ACC112 (cell line): Measurements from ENCODE around the gene SHKBP1.

Experiments
- H2AFZ ChIP-seq: fragments of 200-600 bp; sonication (generic); one replicate; pipeline ENCODE4 v1.6.0; 2017; ENCODE audit warnings: antibody characterized with exemption, low read length; ENCODE audit not compliant: unreplicated experiment
- H3K27ac ChIP-seq: fragments of 200-600 bp; sonication (generic); 2 replicates; pipeline ENCODE4 v1.5.1; 2014; ENCODE audit warnings: low read depth, mild to moderate bottlenecking, antibody characterized with exemption, low read length, moderate library complexity
- H3K27me3 ChIP-seq: fragments of 200-600 bp; sonication (generic); 2 replicates; pipeline ENCODE4 v1.6.1; 2014; ENCODE audit warnings: mild to moderate bottlenecking, antibody characterized with exemption, low read length, moderate library complexity, mixed read lengths; ENCODE audit not compliant: insufficient read depth
- H3K36me3 ChIP-seq: fragments of 200-600 bp; sonication (generic); 2 replicates; pipeline ENCODE4 v1.6.1; 2016; ENCODE audit warnings: mild to moderate bottlenecking, antibody characterized with exemption, low read length, moderate library complexity, mixed read lengths; ENCODE audit not compliant: insufficient read depth
- H3K4me1 ChIP-seq: fragments of 200-600 bp; sonication (generic); one replicate; pipeline ENCODE4 v1.6.1; 2016; ENCODE audit warnings: low read length, mixed read lengths; ENCODE audit not compliant: insufficient read depth, unreplicated experiment, control insufficient read depth
- H3K4me3 ChIP-seq: fragments of 200-600 bp; sonication (generic); 2 replicates; pipeline ENCODE4 v1.5.1; 2014; ENCODE audit warnings: mild to moderate bottlenecking, low read depth, low read length
- H3K79me2 ChIP-seq: fragments of 200-600 bp; sonication (generic); one replicate; pipeline ENCODE4 v1.6.0; 2016; ENCODE audit warnings: low read length; ENCODE audit not compliant: control insufficient read depth, unreplicated experiment, insufficient read depth

Gene SHKBP1

DNA sequence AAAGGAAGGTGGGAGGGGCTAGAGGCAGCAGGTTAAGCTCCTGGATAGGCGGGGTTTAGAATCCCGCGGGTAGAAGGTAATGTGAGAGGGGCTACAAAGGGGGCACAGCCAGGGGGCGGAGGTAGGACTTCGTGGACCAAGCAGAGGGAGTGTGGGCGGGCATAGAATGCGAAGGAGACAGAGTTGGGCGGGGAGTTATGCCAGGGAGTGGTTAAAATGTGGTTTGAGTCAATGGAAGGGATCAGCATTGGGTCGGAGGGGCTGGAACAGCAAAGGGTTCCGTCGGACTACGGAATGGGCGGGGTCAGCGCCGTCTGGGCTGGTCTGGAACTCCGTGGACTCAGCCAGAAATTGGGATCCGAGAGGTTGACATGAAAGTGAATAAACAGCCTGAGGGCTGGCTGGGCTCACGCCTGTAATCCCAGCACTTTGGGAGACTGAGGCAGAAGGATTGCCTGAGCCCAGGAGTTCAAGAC lies 27.5 kb downstream of the SHKBP1 start:
- peaks cover 5% of the 10 kb centered on the region; the same call in 1 of the 2 replicates for H3K27me3 ChIP-seq
- H3K79me2 ChIP-seq: no peaks in the 10 kb centered on the region
- H2AFZ ChIP-seq: no peak overlapping the region
- peak overlapping the region; percentile 74; the same call in 1 of the 2 replicates for H3K4me3 ChIP-seq
- peaks cover 8% of the 10 kb centered on the region for H3K4me1 ChIP-seq
- H3K27ac ChIP-seq: no peak overlapping the region
- no peaks in the 10 kb centered on the region for H3K36me3 ChIP-seq

DNA sequence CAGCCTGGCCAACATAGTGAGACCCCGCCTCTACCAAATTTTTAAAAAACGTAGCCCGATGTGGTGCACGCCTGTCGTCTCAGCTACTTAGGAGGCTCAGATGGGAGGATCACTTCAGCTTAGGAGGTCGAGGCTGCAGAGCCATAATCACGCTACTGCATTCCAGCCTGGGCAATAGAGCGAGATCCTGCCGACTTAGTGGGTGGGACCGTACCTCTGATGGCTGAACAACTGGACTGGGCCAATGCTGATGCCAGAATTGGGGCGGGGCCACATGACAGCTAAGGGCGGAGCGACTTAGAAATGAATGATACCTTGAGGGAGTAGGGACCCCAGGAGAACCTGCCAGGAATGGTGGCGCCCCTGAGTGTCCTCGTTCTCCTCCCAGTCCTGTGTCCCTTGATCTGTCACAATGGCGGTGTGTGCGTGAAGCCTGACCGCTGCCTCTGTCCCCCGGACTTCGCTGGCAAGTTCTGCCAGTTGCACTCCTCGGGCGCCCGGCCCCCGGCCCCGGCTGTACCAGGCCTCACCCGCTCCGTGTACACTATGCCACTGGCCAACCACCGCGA lies 28.1 kb downstream of the SHKBP1 start:
- H2AFZ ChIP-seq: no peak overlapping the region
- H3K79me2 ChIP-seq: no peaks in the 10 kb centered on the region
- peaks cover 5% of the 10 kb centered on the region; the same call in 1 of the 2 replicates for H3K27me3 ChIP-seq
- peaks cover 8% of the 10 kb centered on the region for H3K4me1 ChIP-seq
- H3K27ac ChIP-seq: no peak overlapping the region
- H3K4me3 ChIP-seq: peak overlapping the region; percentile 55
- H3K36me3 ChIP-seq: no peaks in the 10 kb centered on the region

DNA sequence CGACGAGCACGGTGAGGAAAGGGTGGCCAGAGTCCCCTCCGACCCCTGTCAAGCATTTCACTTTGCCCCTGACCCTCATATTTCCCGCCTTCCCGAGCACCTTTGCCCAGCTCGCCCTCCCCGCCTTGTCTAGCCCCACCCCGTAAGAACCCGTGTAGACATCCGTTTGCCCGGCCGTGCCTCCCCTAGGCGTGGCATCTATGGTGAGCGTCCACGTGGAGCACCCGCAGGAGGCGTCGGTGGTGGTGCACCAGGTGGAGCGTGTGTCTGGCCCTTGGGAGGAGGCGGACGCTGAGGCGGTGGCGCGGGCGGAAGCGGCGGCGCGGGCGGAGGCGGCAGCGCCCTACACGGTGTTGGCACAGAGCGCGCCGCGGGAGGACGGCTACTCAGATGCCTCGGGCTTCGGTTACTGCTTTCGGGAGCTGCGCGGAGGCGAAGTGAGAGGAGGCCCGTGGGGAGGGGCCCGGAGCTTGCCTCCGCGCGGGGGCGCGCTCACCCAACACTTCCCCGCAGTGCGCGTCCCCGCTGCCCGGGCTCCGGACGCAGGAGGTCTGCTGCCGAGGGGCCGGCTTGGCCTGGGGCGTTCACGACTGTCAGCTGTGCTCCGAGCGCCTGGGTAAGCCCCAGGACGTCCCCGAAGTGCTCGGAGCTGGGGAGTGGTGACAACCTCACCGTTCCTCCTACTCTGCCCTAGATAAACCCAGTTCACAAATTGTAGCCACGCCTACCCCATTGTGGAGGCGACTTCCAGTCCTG lies 28.7 kb downstream of the SHKBP1 start:
- Histone ChIP-seq H2AFZ (no peak overlapping the region), H3K27me3 (peaks cover 5% of the 10 kb centered on the region; the same call in 1 of the 2 replicates), H3K79me2 (no peaks in the 10 kb centered on the region), H3K4me1 (peaks cover 8% of the 10 kb centered on the region), H3K27ac (no peak overlapping the region), H3K36me3 (no peaks in the 10 kb centered on the region), H3K4me3 (peak overlapping the region; percentile 55)

DNA sequence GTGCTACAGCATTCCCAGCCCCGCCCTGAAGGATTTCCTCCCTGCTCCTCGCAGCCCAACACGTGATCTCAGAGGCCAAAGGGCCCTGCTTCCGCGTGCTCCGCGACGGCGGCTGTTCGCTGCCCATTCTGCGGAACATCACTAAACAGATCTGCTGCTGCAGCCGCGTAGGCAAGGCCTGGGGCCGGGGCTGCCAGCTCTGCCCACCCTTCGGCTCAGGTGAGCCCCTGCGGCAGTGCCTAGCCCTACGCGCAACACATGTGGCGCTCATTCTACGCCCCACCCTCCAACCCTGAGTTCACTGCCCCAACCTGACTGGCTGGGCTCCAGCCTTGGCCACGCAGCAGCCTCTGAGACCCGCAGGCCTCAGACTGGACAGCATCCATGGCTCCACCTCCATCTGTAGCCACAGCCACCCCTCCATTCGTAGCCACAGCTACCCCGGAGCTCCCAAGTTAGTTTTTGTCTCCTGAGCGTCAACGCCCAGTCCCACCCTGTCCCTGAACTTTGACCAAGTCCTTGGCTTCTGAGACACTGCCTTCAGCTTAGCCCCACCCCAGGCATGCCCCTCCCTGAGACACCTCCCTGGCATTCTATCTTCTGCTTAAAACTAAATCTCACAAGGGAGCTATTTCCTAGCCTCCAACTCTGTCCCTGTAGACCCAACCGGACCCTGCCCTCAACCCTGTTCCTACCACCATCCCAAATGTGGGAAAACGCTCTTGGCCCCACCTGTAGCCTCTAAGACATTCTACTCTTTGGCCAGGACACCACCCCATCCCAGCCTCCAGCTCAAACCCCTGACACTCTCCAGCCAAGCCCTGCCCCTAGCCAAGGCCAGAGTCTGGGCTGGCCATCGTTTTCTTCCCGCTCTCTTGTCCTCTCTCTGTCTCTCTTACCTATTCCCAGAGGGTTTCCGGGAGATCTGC lies 30.9 kb downstream of the SHKBP1 start:
- Histone ChIP-seq H3K36me3 (no peaks in the 10 kb centered on the region), H2AFZ (no peak overlapping the region), H3K27me3 (no peaks in the 10 kb centered on the region), H3K4me1 (peaks cover 8% of the 10 kb centered on the region), H3K4me3 (no peak overlapping the region), H3K27ac (no peak overlapping the region), H3K79me2 (no peaks in the 10 kb centered on the region)

DNA sequence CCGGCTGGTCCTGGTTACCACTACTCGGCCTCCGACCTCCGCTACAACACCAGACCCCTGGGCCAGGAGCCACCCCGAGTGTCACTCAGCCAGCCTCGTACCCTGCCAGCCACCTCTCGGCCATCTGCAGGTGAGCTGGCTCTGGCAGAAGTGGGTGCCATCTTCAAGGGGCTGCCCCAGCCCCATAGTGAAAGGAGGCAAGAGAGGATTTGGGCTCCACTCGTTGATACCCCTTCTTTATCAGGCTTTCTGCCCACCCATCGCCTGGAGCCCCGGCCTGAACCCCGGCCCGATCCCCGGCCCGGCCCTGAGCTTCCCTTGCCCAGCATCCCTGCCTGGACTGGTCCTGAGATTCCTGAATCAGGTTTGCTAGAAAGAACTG lies 31.6 kb downstream of the SHKBP1 start:
- no peak overlapping the region for H2AFZ ChIP-seq

DNA sequence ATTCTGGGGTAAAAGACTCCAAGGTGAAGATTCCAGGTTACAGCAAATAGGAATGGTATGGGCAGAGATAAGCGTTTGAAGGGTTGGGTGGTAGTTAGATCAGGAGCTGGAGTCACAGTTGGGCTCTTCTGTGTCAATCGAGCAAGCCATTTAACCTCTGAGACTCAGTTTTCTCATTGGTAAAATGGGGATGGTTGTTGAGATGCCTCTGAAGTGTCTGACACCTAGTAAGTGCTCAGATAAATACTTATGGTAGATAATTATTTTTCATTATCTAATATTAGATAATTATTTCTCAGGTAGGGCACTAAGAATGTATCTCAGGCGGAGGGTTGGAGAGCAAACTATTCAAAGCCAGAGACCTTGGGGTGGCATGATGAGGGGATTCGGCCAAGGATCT lies 32.3 kb downstream of the SHKBP1 start:
- H3K36me3 ChIP-seq: no peaks in the 10 kb centered on the region
- no peaks in the 10 kb centered on the region for H3K4me1 ChIP-seq
- no peak overlapping the region for H3K27ac ChIP-seq
- no peaks in the 10 kb centered on the region for H3K27me3 ChIP-seq
- no peak overlapping the region for H2AFZ ChIP-seq
- no peaks in the 10 kb centered on the region for H3K79me2 ChIP-seq
- no peak overlapping the region for H3K4me3 ChIP-seq

More for the DNA sequence above, 31.6 kb downstream of the SHKBP1 start:
- H3K4me3 ChIP-seq: no peak overlapping the region
- H3K4me1 ChIP-seq: peaks cover 1% of the 10 kb centered on the region
- no peaks in the 10 kb centered on the region for H3K27me3 ChIP-seq
- no peaks in the 10 kb centered on the region for H3K79me2 ChIP-seq
- H3K36me3 ChIP-seq: no peaks in the 10 kb centered on the region
- no peak overlapping the region for H3K27ac ChIP-seq

DNA sequence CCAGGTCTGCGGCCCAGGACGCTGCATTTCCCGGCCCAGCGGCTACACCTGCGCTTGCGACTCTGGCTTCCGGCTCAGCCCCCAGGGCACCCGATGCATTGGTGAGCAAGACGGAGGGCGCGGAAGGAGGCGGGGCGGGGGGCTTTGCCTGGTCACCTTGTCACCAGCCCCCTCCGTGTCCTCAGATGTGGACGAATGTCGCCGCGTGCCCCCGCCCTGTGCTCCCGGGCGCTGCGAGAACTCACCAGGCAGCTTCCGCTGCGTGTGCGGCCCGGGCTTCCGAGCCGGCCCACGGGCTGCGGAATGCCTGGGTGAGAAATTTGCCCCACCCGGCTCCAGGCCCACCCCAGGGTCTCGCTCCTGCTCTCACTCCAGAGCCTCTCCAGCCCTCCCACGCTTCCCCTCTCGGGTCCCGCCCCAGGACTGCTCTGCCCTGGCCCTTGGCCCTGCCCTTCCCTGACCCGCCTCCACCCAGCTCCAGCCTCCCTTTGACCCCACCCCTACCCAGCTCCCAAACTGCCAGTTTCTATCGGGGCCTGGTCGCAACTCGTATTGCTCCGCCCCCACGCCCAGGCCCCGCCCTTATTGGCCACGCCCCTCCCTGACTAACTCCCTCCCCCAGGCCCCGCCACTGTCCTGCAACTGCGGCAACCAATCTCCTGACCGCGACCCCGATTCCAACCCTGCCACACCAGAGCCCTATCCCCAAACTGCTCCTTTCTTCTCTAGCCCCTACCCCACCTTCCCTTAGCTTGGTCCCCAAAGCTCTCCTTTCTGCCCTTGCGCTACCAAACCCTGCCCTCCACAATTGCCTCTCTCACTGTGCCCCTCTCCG lies 33.1 kb downstream of the SHKBP1 start:
- Histone ChIP-seq H3K27me3 (no peaks in the 10 kb centered on the region), H3K4me1 (no peaks in the 10 kb centered on the region), H3K27ac (no peak overlapping the region), H2AFZ (no peak overlapping the region), H3K79me2 (no peaks in the 10 kb centered on the region), H3K4me3 (peak overlapping the region; percentile 51; the same call in 1 of the 2 replicates), H3K36me3 (no peaks in the 10 kb centered on the region)

DNA sequence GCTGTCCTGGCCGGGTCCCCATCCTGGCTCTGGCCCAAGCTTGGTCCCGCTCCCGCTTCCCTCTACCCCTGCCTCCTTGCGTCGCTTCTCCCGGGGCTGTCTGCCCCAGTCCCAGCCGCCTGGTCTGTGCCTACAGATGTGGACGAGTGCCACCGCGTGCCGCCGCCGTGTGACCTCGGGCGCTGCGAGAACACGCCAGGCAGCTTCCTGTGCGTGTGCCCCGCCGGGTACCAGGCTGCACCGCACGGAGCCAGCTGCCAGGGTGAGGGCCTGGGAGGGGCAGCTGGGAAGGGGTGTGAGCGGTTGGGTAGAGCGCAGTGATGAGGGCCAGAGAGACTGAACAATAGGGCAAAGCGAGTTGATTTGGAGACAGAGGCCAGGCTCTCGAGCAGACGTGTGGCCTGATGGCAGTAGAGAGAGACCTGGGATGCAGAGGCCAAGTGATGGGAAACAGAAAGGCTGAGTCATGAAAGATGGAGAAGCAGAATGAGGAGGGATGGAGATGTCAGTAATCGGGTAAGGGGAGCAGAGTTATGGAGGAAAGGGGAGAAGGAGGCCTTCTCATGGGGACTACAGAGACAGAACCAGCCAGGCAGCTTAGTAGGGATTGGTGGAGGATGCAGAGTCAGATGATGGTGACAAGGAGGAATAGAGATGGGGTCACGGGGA lies 33.9 kb downstream of the SHKBP1 start:
- H3K4me3 ChIP-seq: no peak overlapping the region
- H3K27ac ChIP-seq: no peak overlapping the region
- no peaks in the 10 kb centered on the region for H3K79me2 ChIP-seq
- H3K27me3 ChIP-seq: no peaks in the 10 kb centered on the region
- no peaks in the 10 kb centered on the region for H3K4me1 ChIP-seq
- no peak overlapping the region for H2AFZ ChIP-seq
- H3K36me3 ChIP-seq: no peaks in the 10 kb centered on the region

DNA sequence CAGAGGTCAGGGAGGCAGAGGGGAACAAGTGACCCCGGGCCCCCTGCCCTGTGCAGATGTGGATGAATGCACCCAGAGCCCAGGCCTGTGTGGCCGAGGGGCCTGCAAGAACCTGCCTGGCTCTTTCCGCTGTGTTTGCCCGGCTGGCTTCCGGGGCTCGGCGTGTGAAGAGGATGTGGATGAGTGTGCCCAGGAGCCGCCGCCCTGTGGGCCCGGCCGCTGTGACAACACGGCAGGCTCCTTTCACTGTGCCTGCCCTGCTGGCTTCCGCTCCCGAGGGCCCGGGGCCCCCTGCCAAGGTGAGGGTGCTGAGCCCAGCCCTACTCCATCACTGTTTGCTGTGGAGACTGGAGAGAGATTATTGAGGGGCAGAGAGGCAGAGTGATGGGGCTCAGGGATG lies 34.4 kb downstream of the SHKBP1 start:
- H3K27ac ChIP-seq: no peak overlapping the region
- H3K4me3 ChIP-seq: no peak overlapping the region
- no peaks in the 10 kb centered on the region for H3K4me1 ChIP-seq

More for the DNA sequence above, 34.4 kb downstream of the SHKBP1 start:
- Histone ChIP-seq H2AFZ (no peak overlapping the region), H3K27me3 (no peaks in the 10 kb centered on the region), H3K79me2 (no peaks in the 10 kb centered on the region), H3K36me3 (no peaks in the 10 kb centered on the region)
